A673 (cell line): ENCODE results near the gene PLA2G4B.

ENCODE experiments used
- EZH2 ChIP-seq: fragments of 200-600 bp; sonication (generic); IDR thresholded peaks from 2 replicates; pipeline ENCODE4 v1.6.1; 2017; ENCODE audit warnings: borderline replicate concordance, low read depth, mild to moderate bottlenecking, mixed read lengths, antibody characterized with exemption, low read length; ENCODE audit not compliant: poor library complexity, severe bottlenecking
- TF ChIP-seq, protein P1 (sequence below): fragments of 300-800, 200-600 bp; sonication (generic); conservative IDR thresholded peaks from 2 replicates; pipeline ENCODE4 v1.5.1; 2017; ENCODE audit warnings: low read depth, mild to moderate bottlenecking, antibody characterized with exemption, low read length, moderate library complexity, mixed read lengths

DNA sequence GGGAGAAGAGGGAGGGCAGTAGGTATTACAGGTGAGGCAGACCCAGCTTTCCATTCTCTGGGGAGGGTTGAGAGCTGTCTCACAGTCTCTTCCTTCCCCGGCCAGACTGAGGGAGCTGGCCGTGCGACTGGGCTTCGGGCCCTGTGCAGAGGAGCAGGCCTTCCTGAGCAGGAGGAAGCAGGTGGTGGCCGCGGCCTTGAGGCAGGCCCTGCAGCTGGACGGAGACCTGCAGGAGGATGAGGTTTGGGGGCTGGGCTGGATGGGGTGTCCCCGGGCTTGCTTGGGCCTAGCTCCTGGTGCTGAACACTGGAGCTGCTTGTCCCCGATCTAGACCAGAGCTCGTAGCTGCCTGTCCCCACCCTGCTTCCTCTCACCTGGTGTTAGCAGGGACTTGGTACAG is 4.9 kb downstream of the PLA2G4B start:
- TF ChIP-seq, protein P1, sequence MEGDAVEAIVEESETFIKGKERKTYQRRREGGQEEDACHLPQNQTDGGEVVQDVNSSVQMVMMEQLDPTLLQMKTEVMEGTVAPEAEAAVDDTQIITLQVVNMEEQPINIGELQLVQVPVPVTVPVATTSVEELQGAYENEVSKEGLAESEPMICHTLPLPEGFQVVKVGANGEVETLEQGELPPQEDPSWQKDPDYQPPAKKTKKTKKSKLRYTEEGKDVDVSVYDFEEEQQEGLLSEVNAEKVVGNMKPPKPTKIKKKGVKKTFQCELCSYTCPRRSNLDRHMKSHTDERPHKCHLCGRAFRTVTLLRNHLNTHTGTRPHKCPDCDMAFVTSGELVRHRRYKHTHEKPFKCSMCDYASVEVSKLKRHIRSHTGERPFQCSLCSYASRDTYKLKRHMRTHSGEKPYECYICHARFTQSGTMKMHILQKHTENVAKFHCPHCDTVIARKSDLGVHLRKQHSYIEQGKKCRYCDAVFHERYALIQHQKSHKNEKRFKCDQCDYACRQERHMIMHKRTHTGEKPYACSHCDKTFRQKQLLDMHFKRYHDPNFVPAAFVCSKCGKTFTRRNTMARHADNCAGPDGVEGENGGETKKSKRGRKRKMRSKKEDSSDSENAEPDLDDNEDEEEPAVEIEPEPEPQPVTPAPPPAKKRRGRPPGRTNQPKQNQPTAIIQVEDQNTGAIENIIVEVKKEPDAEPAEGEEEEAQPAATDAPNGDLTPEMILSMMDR = no peak
- TF ChIP-seq EZH2 = no peak
